GM12873 (cell line): Measurements from ENCODE around the gene RPTOR.

Experiments
- CTCF ChIP-seq: IDR thresholded peaks from 2 replicates; pipeline ENCODE4 v1.5.1; 2012; ENCODE audit warnings: low read depth, mild to moderate bottlenecking, moderate library complexity, low read length, control low read depth; ENCODE audit not compliant: insufficient read depth; ENCODE audit errors: missing control alignments

RPTOR gene

GRCh38 chr17:80598813-80599545 is 54.3 kb downstream of the RPTOR start:
- no peak for TF ChIP-seq CTCF

- no peak for TF ChIP-seq CTCF
Measured at GRCh38 chr17:80599546-80600305, 55.1 kb downstream of the RPTOR start.

- TF ChIP-seq CTCF = no peak
Measured at GRCh38 chr17:80601146-80601545, 56.5 kb downstream of the RPTOR start.

GRCh38 chr17:80603396-80603795 is 58.8 kb downstream of the RPTOR start:
- TF ChIP-seq CTCF = no peak

- no peak for TF ChIP-seq CTCF
Measured at GRCh38 chr17:80604009-80604669, 59.5 kb downstream of the RPTOR start.

- no peak for TF ChIP-seq CTCF
Measured at GRCh38 chr17:80604670-80605010, 60.0 kb downstream of the RPTOR start.
